ENCODE results near the gene PDE4B.

- no peak for TF ChIP-seq CTCF (IDR thresholded peaks at IDR 0.05; ENCODE audit: low read depth, low read length)
- TF ChIP-seq EZH2phosphoT487 (IDR thresholded peaks at IDR 0.05; ENCODE audit: low read depth) = no peak
Observed at GRCh38 chr1:66357478-66358197, 564.9 kb downstream of the PDE4B start.
